ENCODE measurements around the gene NAPA. TPM values are rescaled to one million over a fixed set of nuclear protein-coding genes. Genes with fewer than 3 reads are reported as not detected.

Gene NAPA
- polyA plus RNA-seq, 3 donors, result 77.5 to 135 (median 111) TPM

GRCh38 chr19:47476438-47476972 is 38.4 kb downstream of the NAPA start:
- Mint-ChIP-seq H3K9me3 (peaks cover 0 to 5% (median 0%) of the 10 kb centered on the region in 7 donors), H3K4me1 (peaks cover 12% of the 10 kb centered on the region), H3K36me3 (peaks cover 2 to 4% of the 10 kb centered on the region in 2 donors), H3K27me3 (ENCODE audit: low read depth in 3 of 3) (peaks cover 17 to 22% (median 20%) of the 10 kb centered on the region in 3 donors), H3K4me3 (no peak overlapping the region), H3K27ac (no peak overlapping the region)
- H3K4me1 ChIP-seq (ENCODE audit: control insufficient read depth in 1 of 2, insufficient read depth in 2 of 2, low read length in 2 of 2), result no peaks in the 10 kb centered on the region
- no peaks in the 10 kb centered on the region for H3K9me3 ChIP-seq (replicated peaks in 1 of 2; ENCODE audit: control insufficient read depth in 1 of 2, insufficient read depth in 1 of 2, low read length in 2 of 2)
- DNase-seq, result no peak
- H3K79me2 ChIP-seq (ENCODE audit: insufficient read depth, low read length), result no peaks in the 10 kb centered on the region
- H3K4me2 ChIP-seq (replicated peaks; ENCODE audit: extremely low read depth, low read length, poor library complexity, severe bottlenecking), result no peak overlapping the region
- no peak overlapping the region for H2AFZ ChIP-seq (ENCODE audit: insufficient read depth, low read depth, low read length, poor library complexity, severe bottlenecking)
- no peak overlapping the region for H3K9ac ChIP-seq (ENCODE audit: insufficient read depth, low read length, poor library complexity, severe bottlenecking)
- H3K4me3 ChIP-seq (replicated peaks in 1 of 3; ENCODE audit: low read depth in 2 of 3, low read length in 3 of 3), result no peak overlapping the region
- peaks cover 4 to 11% of the 10 kb centered on the region in 2 donors for H3K27me3 ChIP-seq (ENCODE audit: control insufficient read depth in 2 of 2, insufficient read depth in 2 of 2, low read length in 2 of 2)
- intact Hi-C loops (cut with micrococcal nuclease), result no loop called here
- H3K36me3 ChIP-seq (replicated peaks in 1 of 2; ENCODE audit: control insufficient read depth in 1 of 2, insufficient read depth in 2 of 2, low read length in 2 of 2), result no peaks in the 10 kb centered on the region
- no peak overlapping the region for H3K27ac ChIP-seq (ENCODE audit: low read depth in 1 of 2, low read length in 2 of 2)
- TF ChIP-seq, protein P1, sequence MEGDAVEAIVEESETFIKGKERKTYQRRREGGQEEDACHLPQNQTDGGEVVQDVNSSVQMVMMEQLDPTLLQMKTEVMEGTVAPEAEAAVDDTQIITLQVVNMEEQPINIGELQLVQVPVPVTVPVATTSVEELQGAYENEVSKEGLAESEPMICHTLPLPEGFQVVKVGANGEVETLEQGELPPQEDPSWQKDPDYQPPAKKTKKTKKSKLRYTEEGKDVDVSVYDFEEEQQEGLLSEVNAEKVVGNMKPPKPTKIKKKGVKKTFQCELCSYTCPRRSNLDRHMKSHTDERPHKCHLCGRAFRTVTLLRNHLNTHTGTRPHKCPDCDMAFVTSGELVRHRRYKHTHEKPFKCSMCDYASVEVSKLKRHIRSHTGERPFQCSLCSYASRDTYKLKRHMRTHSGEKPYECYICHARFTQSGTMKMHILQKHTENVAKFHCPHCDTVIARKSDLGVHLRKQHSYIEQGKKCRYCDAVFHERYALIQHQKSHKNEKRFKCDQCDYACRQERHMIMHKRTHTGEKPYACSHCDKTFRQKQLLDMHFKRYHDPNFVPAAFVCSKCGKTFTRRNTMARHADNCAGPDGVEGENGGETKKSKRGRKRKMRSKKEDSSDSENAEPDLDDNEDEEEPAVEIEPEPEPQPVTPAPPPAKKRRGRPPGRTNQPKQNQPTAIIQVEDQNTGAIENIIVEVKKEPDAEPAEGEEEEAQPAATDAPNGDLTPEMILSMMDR (IDR thresholded peaks at IDR 0.05), result no peak
- H4K20me1 ChIP-seq (ENCODE audit: insufficient read depth, low read length), result no peaks in the 10 kb centered on the region
- WGBS (ENCODE audit: insufficient coverage), result 89% methylated on average over 17 of the region's 17 CpGs

DNA sequence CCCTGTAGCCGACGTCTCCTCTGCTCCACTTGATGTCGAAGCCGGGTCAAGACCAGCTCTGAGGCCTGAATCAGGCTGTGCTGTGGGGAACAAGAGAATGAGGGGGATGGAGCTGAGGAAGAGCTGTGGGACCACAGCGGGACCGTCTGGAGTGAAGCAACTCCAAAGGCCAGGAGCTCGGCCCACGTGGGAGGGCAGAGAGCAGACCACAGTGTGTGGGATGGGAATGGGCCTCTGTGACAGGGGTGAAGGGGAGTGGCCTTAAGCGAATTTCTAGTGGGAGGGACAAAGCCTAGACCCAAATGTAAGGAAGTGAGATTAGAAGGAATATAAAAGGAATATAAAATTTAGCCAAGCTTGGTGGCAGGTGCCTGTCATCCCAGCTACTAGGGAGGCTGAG is 39.4 kb downstream of the NAPA start:
- H3K9me3 Mint-ChIP-seq, result peaks cover 0 to 5% (median 2%) of the 10 kb centered on the region in 7 donors

More for the DNA sequence above, 39.4 kb downstream of the NAPA start:
- H3K4me3 ChIP-seq (replicated peaks in 1 of 3; ENCODE audit: low read depth in 2 of 3, low read length in 3 of 3), result no peak overlapping the region
- no peak overlapping the region for H3K9ac ChIP-seq (ENCODE audit: insufficient read depth, low read length, poor library complexity, severe bottlenecking)
- WGBS (ENCODE audit: insufficient coverage), result 99% methylated on average over 8 of the region's 9 CpGs
- H4K20me1 ChIP-seq (ENCODE audit: insufficient read depth, low read length), result no peaks in the 10 kb centered on the region
- H3K27ac ChIP-seq (ENCODE audit: low read depth in 1 of 2, low read length in 2 of 2), result no peak overlapping the region
- H3K4me2 ChIP-seq (replicated peaks; ENCODE audit: extremely low read depth, low read length, poor library complexity, severe bottlenecking), result no peak overlapping the region
- H3K9me3 ChIP-seq (replicated peaks in 1 of 2; ENCODE audit: control insufficient read depth in 1 of 2, insufficient read depth in 1 of 2, low read length in 2 of 2), result peaks cover 0 to 2% of the 10 kb centered on the region in 2 donors
- H3K4me1 ChIP-seq (ENCODE audit: control insufficient read depth in 1 of 2, insufficient read depth in 2 of 2, low read length in 2 of 2), result no peaks in the 10 kb centered on the region
- no peaks in the 10 kb centered on the region for H3K36me3 ChIP-seq (replicated peaks in 1 of 2; ENCODE audit: control insufficient read depth in 1 of 2, insufficient read depth in 2 of 2, low read length in 2 of 2)
- H3K79me2 ChIP-seq (ENCODE audit: insufficient read depth, low read length), result no peaks in the 10 kb centered on the region
- Mint-ChIP-seq H3K36me3 (peaks cover 2 to 4% of the 10 kb centered on the region in 2 donors), H3K4me3 (no peak overlapping the region), H3K27ac (no peak overlapping the region), H3K4me1 (peaks cover 11% of the 10 kb centered on the region), H3K27me3 (ENCODE audit: low read depth in 3 of 3) (peaks cover 26 to 31% (median 27%) of the 10 kb centered on the region in 3 donors)
- no peak overlapping the region for H2AFZ ChIP-seq (ENCODE audit: insufficient read depth, low read depth, low read length, poor library complexity, severe bottlenecking)
- intact Hi-C loops (cut with micrococcal nuclease), result no loop called here
- peaks cover 13 to 22% of the 10 kb centered on the region in 2 donors for H3K27me3 ChIP-seq (ENCODE audit: control insufficient read depth in 2 of 2, insufficient read depth in 2 of 2, low read length in 2 of 2)
- DNase-seq, result no peak
- TF ChIP-seq, protein P1 (IDR thresholded peaks at IDR 0.05), result no peak

Measured in CD14-positive monocyte (primary cell).